Measurements from ENCODE around the gene LRRC19. TPM values are rescaled to one million over a fixed set of nuclear protein-coding genes. Genes with fewer than 3 reads are reported as not detected.

LRRC19 gene, protein sequence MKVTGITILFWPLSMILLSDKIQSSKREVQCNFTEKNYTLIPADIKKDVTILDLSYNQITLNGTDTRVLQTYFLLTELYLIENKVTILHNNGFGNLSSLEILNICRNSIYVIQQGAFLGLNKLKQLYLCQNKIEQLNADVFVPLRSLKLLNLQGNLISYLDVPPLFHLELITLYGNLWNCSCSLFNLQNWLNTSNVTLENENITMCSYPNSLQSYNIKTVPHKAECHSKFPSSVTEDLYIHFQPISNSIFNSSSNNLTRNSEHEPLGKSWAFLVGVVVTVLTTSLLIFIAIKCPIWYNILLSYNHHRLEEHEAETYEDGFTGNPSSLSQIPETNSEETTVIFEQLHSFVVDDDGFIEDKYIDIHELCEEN
- total RNA-seq (not detected), polyA plus RNA-seq (under 1 TPM in 1 of 3 donors, not detected in 2; 0.01 TPM)
- long read RNA-seq, donor 1, result 0 reads
- long read RNA-seq, donor 2, result 0 reads

DNA sequence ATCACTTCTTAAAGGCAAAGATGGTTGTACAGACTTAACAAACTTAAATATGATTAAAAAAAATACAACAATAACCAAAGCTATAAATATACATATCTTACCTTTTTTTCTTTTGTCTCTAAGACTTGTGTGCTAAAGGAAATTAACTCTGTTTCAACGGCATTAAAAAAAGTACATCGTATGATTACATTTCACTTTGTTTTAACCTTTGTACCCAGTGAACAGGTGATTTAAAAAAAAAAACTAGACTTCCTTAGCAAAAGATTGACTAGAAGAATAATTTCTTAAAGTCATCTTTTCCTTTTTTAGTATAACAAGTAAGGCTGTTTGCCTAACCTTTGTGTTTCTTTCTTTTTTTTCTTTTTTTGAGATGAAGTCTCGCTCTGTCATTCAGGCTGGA, at the start of gene LRRC19:
TSS of gene LRRC19 (minus strand) at position 182 of the 400 bp plus-strand sequence. CDS start 5,978 bp downstream, outside the sequence.
- Histone ChIP-seq H3K4me3 (no peak within 1 kb of the TSS), H3K4me1 (no peaks in the 10 kb centered on the region), H3K27ac (no peak within 1 kb of the TSS), H3K36me3 (ENCODE audit: insufficient read depth in 1 of 2, low read depth in 1 of 2) (peaks cover 0 to 11% of the 10 kb centered on the region in 2 donors), H3K27me3 (ENCODE audit: insufficient read depth in 3 of 3, low read length in 2 of 3) (no peaks in the 10 kb centered on the region), H3K9me3 (no peaks in the 10 kb centered on the region)
- 91 to 96% (median 94%) methylated on average over 3 of the region's 3 CpGs for WGBS, 3 donors
- intact Hi-C loops (cut with DNase I), result no loop called here
- TF ChIP-seq, protein P1, sequence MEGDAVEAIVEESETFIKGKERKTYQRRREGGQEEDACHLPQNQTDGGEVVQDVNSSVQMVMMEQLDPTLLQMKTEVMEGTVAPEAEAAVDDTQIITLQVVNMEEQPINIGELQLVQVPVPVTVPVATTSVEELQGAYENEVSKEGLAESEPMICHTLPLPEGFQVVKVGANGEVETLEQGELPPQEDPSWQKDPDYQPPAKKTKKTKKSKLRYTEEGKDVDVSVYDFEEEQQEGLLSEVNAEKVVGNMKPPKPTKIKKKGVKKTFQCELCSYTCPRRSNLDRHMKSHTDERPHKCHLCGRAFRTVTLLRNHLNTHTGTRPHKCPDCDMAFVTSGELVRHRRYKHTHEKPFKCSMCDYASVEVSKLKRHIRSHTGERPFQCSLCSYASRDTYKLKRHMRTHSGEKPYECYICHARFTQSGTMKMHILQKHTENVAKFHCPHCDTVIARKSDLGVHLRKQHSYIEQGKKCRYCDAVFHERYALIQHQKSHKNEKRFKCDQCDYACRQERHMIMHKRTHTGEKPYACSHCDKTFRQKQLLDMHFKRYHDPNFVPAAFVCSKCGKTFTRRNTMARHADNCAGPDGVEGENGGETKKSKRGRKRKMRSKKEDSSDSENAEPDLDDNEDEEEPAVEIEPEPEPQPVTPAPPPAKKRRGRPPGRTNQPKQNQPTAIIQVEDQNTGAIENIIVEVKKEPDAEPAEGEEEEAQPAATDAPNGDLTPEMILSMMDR (IDR thresholded peaks at IDR 0.05), result no peak
- ATAC-seq, result no peak
- DNase-seq, result no peak

DNA sequence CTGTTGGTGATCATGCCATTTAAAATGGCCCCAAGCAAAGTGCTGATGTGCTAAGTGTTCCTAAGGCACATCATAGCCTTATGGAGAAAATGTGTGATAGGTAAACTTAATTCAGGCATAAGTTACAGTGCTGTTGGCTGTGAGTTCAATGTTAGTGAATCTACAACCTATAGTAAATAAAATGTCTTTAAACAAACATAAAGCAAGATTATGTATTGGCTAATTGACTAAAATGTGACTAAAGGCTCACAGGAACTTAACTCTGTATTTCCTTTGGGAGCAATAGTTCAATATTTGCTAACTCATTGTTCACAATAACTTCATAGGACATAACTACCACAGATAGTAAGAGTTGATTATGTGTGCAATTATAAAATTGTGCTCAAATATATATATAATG, 49.4 kb upstream of the LRRC19 start:
- DNase-seq (no peak), ATAC-seq (no peak)
- H3K4me1 ChIP-seq, result no peaks in the 10 kb centered on the region
- H3K36me3 ChIP-seq (ENCODE audit: insufficient read depth in 1 of 2, low read depth in 1 of 2), result peaks cover 0 to 12% of the 10 kb centered on the region in 2 donors
- H3K4me3 ChIP-seq, result no peak overlapping the region
- no peak overlapping the region for H3K27ac ChIP-seq
- TF ChIP-seq, protein P1 (IDR thresholded peaks at IDR 0.05), result no peak
- intact Hi-C loops (cut with DNase I), result no loop called here
- H3K9me3 ChIP-seq, result no peaks in the 10 kb centered on the region
- H3K27me3 ChIP-seq (ENCODE audit: insufficient read depth in 3 of 3, low read length in 2 of 3), result no peaks in the 10 kb centered on the region

DNA sequence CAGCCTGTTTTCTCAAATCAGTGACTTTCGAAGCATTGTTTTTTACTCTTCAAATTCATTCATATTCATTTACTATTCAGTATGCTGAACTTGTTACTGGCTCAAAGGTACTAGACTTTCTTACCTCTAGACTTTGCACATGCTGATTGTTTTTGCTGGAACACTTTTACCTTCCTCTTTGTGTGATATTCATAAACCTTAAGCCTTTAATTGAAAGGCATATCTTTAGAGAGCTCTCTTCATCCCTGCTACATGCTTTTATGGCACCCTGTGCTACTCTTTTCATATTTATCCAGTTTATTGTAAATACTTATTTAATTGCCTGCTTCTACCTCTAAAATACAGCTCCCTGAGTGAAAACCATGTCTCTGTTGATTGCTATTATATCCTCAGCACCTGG, 48.7 kb upstream of the LRRC19 start:
- no peaks in the 10 kb centered on the region for H3K27me3 ChIP-seq (ENCODE audit: insufficient read depth in 3 of 3, low read length in 2 of 3)
- H3K27ac ChIP-seq, result no peak overlapping the region
- WGBS, 3 donors, result 96 to 100% (median 100%) methylated on average over 1 of the region's 1 CpG
- DNase-seq (no peak), ATAC-seq (no peak)
- TF ChIP-seq, protein P1 (IDR thresholded peaks at IDR 0.05), result no peak
- intact Hi-C loops (cut with DNase I), result no loop called here
- H3K4me1 ChIP-seq, result no peaks in the 10 kb centered on the region
- peaks cover 0 to 12% of the 10 kb centered on the region in 2 donors for H3K36me3 ChIP-seq (ENCODE audit: insufficient read depth in 1 of 2, low read depth in 1 of 2)
- no peak overlapping the region for H3K4me3 ChIP-seq
- H3K9me3 ChIP-seq, result no peaks in the 10 kb centered on the region

DNA sequence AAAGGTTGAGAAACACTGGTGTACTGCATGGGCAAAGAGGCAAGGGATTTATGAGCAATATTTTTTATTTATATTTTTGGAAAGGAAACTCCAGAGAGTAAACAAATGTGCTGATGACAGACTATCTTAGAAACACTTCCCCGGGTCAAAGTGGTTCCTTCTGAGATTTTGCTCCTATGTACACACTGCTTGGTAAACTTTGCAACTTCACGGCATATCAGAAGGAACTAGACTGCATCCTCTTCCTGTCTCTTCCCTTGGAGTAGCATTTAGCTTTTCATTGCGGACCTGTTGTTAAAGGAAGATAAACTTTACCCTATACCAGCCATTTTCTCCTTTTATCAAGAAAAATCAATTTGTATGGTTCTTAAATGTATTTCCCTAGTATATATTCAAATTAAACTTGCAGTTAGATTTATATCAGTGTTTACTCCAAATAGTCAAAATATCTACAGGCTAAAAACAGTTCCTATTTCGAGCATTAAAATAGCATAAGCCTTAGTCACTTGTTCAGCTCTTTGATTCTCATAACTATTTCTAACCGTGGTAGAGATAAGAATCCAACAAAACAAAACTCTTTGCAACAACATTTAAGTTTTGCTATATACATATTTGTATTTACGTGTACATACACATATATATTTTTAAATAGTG, 48.0 kb upstream of the LRRC19 start:
- Histone ChIP-seq H3K27ac (no peak overlapping the region), H3K27me3 (ENCODE audit: insufficient read depth in 3 of 3, low read length in 2 of 3) (no peaks in the 10 kb centered on the region), H3K4me3 (no peak overlapping the region), H3K4me1 (no peaks in the 10 kb centered on the region), H3K9me3 (no peaks in the 10 kb centered on the region), H3K36me3 (ENCODE audit: insufficient read depth in 1 of 2, low read depth in 1 of 2) (peaks cover 0 to 14% of the 10 kb centered on the region in 2 donors)
- intact Hi-C loops (cut with DNase I), result no loop called here
- ATAC-seq (no peak), DNase-seq (no peak)
- TF ChIP-seq, protein P1 (IDR thresholded peaks at IDR 0.05), result no peak
- WGBS, 3 donors, result 48 to 52% (median 51%) methylated on average over 6 of the region's 6 CpGs

All from psoas muscle (tissue), 8 donors.